ENCODE results near the gene UBP1.

The UBP1 gene

GRCh38 chr3:33364531-33365128 is 75.6 kb downstream of the UBP1 start:
- no peak for TF ChIP-seq CTCF (IDR thresholded peaks at IDR 0.05; ENCODE audit: borderline replicate concordance, control extremely low read depth, extremely low read depth, insufficient read depth, missing control alignments)
- no peak for DNase-seq (ENCODE audit: low spot score)
- in situ Hi-C loops (cut with MboI; ENCODE audit: low sequenced_read_pairs, unreplicated experiment) = no loop called here

GRCh38 chr3:33364060-33364459 is 76.1 kb downstream of the UBP1 start:
- in situ Hi-C loops (cut with MboI; ENCODE audit: low sequenced_read_pairs, unreplicated experiment) = no loop called here
- no peak for DNase-seq (ENCODE audit: low spot score)
- TF ChIP-seq CTCF (IDR thresholded peaks at IDR 0.05; ENCODE audit: borderline replicate concordance, control extremely low read depth, extremely low read depth, insufficient read depth, missing control alignments) = no peak

- no peak for DNase-seq (ENCODE audit: low spot score)
- in situ Hi-C loops (cut with MboI; ENCODE audit: low sequenced_read_pairs, unreplicated experiment) = no loop called here
- TF ChIP-seq CTCF (IDR thresholded peaks at IDR 0.05; ENCODE audit: borderline replicate concordance, control extremely low read depth, extremely low read depth, insufficient read depth, missing control alignments) = no peak
Observed at GRCh38 chr3:33363113-33363800, 76.9 kb downstream of the UBP1 start.

GRCh38 chr3:33360136-33360825 is 79.9 kb downstream of the UBP1 start:
- TF ChIP-seq CTCF (IDR thresholded peaks at IDR 0.05; ENCODE audit: borderline replicate concordance, control extremely low read depth, extremely low read depth, insufficient read depth, missing control alignments) = no peak
- in situ Hi-C loops (cut with MboI; ENCODE audit: low sequenced_read_pairs, unreplicated experiment) = no loop called here
- DNase-seq (ENCODE audit: low spot score) = no peak

GRCh38 chr3:33358172-33358781 is 81.9 kb downstream of the UBP1 start:
- in situ Hi-C loops (cut with MboI; ENCODE audit: low sequenced_read_pairs, unreplicated experiment) = no loop called here
- TF ChIP-seq CTCF (IDR thresholded peaks at IDR 0.05; ENCODE audit: borderline replicate concordance, control extremely low read depth, extremely low read depth, insufficient read depth, missing control alignments) = no peak
- no peak for DNase-seq (ENCODE audit: low spot score)

GRCh38 chr3:33355611-33356010 is 84.6 kb downstream of the UBP1 start:
- TF ChIP-seq CTCF (IDR thresholded peaks at IDR 0.05; ENCODE audit: borderline replicate concordance, control extremely low read depth, extremely low read depth, insufficient read depth, missing control alignments) = no peak
- DNase-seq (ENCODE audit: low spot score) = no peak
- in situ Hi-C loops (cut with MboI; ENCODE audit: low sequenced_read_pairs, unreplicated experiment) = no loop called here
